ENCODE data around the gene NCAPH2.

The NCAPH2 gene

DNA sequence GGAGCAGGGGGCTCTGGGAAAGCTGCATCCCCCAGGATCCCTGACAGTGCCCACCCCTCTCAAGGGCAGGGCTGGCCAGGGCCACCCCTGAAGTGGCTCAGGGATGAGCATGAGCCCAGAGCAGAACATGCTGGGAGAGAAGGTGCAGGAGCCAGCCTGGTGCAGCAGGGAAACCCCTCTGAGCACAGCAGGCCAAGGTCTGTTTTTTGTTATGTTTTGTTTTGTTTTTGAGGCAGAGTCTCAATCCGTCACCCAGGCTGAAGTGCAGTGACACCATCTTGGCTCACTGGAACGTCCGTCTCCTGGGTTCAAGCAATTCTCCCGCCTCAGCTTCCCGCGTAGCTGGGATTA, 32.4 kb upstream of the NCAPH2 start:
- Histone ChIP-seq H3K4me1 (ENCODE audit: low read length) (peaks cover 17% of the 10 kb centered on the region), H3K27me3 (ENCODE audit: low read depth, low read length) (no peaks in the 10 kb centered on the region), H2AFZ (ENCODE audit: low read depth, low read length) (peak overlapping the region; percentile 83), H3K9ac (ENCODE audit: low read length) (peak overlapping the region; percentile 80), H3K27ac (ENCODE audit: low read length) (no peak overlapping the region), H3K9me3 (ENCODE audit: insufficient read depth, low read length) (no peaks in the 10 kb centered on the region), H3K4me3 (ENCODE audit: low read length) (peak overlapping the region; percentile 97), H3K36me3 (replicated peaks; ENCODE audit: low read depth, low read length) (no peaks in the 10 kb centered on the region), H3K79me2 (ENCODE audit: low read length) (peaks cover 38% of the 10 kb centered on the region), H4K20me1 (ENCODE audit: insufficient read depth, low read length) (peaks cover 18% of the 10 kb centered on the region), H3K4me2 (ENCODE audit: low read length) (peak overlapping the region; percentile 94)
- TF ChIP-seq, protein P1, sequence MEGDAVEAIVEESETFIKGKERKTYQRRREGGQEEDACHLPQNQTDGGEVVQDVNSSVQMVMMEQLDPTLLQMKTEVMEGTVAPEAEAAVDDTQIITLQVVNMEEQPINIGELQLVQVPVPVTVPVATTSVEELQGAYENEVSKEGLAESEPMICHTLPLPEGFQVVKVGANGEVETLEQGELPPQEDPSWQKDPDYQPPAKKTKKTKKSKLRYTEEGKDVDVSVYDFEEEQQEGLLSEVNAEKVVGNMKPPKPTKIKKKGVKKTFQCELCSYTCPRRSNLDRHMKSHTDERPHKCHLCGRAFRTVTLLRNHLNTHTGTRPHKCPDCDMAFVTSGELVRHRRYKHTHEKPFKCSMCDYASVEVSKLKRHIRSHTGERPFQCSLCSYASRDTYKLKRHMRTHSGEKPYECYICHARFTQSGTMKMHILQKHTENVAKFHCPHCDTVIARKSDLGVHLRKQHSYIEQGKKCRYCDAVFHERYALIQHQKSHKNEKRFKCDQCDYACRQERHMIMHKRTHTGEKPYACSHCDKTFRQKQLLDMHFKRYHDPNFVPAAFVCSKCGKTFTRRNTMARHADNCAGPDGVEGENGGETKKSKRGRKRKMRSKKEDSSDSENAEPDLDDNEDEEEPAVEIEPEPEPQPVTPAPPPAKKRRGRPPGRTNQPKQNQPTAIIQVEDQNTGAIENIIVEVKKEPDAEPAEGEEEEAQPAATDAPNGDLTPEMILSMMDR (IDR thresholded peaks at IDR 0.05; ENCODE audit: low read depth, low read length), result no peak
- no peak for TF ChIP-seq EZH2phosphoT487 (IDR thresholded peaks at IDR 0.05; ENCODE audit: low read depth)

DNA sequence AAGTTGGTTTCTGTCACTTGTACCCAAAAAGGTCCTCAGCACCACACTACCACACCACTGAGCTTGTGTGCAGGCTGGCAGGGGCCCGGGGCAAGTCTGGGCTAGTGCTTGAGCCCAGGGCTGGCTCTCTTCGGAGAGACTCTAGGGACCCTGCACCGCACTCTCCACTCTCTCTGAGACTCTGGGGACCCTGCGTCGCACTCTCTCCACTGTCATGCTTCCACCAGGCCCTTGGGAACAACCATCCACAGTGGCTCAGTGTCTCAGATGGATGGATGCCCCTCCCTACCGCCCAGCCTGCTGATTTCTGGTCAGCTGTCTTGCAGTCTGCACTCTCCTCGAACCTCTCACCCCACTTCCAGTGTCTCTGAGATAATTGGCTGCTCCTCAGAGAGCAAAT, 31.2 kb upstream of the NCAPH2 start:
- Histone ChIP-seq H3K9me3 (ENCODE audit: insufficient read depth, low read length) (no peaks in the 10 kb centered on the region), H3K36me3 (replicated peaks; ENCODE audit: low read depth, low read length) (no peaks in the 10 kb centered on the region), H3K27me3 (ENCODE audit: low read depth, low read length) (no peaks in the 10 kb centered on the region), H2AFZ (ENCODE audit: low read depth, low read length) (no peak overlapping the region), H3K4me2 (ENCODE audit: low read length) (no peak overlapping the region), H3K4me3 (ENCODE audit: low read length) (no peak overlapping the region), H3K4me1 (ENCODE audit: low read length) (peaks cover 11% of the 10 kb centered on the region; the same call in 1 of the 2 replicates), H3K27ac (ENCODE audit: low read length) (no peak overlapping the region), H3K9ac (ENCODE audit: low read length) (no peak overlapping the region), H3K79me2 (ENCODE audit: low read length) (peaks cover 26% of the 10 kb centered on the region), H4K20me1 (ENCODE audit: insufficient read depth, low read length) (peaks cover 15% of the 10 kb centered on the region)
- TF ChIP-seq EZH2phosphoT487 (IDR thresholded peaks at IDR 0.05; ENCODE audit: low read depth), result no peak
- TF ChIP-seq, protein P1 (IDR thresholded peaks at IDR 0.05; ENCODE audit: low read depth, low read length), result no peak

DNA sequence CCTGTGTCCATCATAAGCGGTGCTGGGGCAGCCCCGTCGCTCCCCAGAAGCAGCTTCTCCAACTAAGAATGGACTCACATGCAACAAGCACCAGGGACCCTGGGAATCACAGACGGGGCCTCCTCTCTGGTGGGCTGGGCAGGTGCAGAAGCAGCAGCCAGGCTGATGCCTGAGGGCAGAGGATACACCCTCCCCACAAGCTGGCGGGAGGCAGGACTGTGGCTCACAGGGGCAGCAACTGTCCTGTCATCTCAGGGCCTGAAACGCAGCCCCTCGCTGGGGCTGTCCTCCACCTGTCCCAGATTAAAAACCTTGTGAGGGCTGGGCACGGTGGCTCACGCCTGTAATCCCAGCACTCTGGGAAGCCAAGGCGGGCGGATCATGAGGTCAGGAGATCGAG, 30.1 kb upstream of the NCAPH2 start:
- Histone ChIP-seq H3K4me2 (ENCODE audit: low read length) (no peak overlapping the region), H3K4me1 (ENCODE audit: low read length) (peaks cover 11% of the 10 kb centered on the region; the same call in 1 of the 2 replicates), H3K27ac (ENCODE audit: low read length) (no peak overlapping the region), H3K36me3 (replicated peaks; ENCODE audit: low read depth, low read length) (no peaks in the 10 kb centered on the region), H3K9ac (ENCODE audit: low read length) (no peak overlapping the region), H3K79me2 (ENCODE audit: low read length) (peaks cover 15% of the 10 kb centered on the region), H2AFZ (ENCODE audit: low read depth, low read length) (no peak overlapping the region), H3K9me3 (ENCODE audit: insufficient read depth, low read length) (no peaks in the 10 kb centered on the region), H4K20me1 (ENCODE audit: insufficient read depth, low read length) (peaks cover 11% of the 10 kb centered on the region), H3K4me3 (ENCODE audit: low read length) (no peak overlapping the region), H3K27me3 (ENCODE audit: low read depth, low read length) (no peaks in the 10 kb centered on the region)
- TF ChIP-seq, protein P1 (IDR thresholded peaks at IDR 0.05; ENCODE audit: low read depth, low read length), result no peak
- no peak for TF ChIP-seq EZH2phosphoT487 (IDR thresholded peaks at IDR 0.05; ENCODE audit: low read depth)

DNA sequence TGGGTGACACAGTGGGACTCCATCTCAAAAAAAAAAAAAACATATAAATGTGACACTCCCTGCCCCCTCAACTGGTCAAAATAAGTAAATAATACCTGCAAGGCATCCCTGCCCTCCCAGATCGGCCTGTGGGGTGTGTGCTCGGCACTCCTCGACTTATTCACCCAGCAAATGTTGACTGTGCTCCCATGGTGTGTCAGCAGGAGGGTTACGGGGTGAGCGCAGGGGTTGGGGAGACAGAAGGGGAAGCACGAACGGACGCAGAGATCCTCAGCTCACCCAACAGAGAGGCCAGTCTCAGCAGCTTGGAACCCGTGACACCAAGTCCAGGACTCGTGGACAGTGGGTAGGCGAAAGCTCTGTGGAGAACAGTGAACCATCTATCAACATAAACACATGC, 28.3 kb upstream of the NCAPH2 start:
- no peak for TF ChIP-seq EZH2phosphoT487 (IDR thresholded peaks at IDR 0.05; ENCODE audit: low read depth)
- TF ChIP-seq, protein P1 (IDR thresholded peaks at IDR 0.05; ENCODE audit: low read depth, low read length), result no peak
- H3K79me2 ChIP-seq (ENCODE audit: low read length), result no peaks in the 10 kb centered on the region
- H4K20me1 ChIP-seq (ENCODE audit: insufficient read depth, low read length), result no peaks in the 10 kb centered on the region
- no peak overlapping the region for H3K27ac ChIP-seq (ENCODE audit: low read length)
- peaks cover 3% of the 10 kb centered on the region; the same call in 1 of the 2 replicates for H3K4me1 ChIP-seq (ENCODE audit: low read length)
- H2AFZ ChIP-seq (ENCODE audit: low read depth, low read length), result no peak overlapping the region
- no peaks in the 10 kb centered on the region for H3K9me3 ChIP-seq (ENCODE audit: insufficient read depth, low read length)
- no peak overlapping the region for H3K9ac ChIP-seq (ENCODE audit: low read length)
- no peaks in the 10 kb centered on the region for H3K36me3 ChIP-seq (replicated peaks; ENCODE audit: low read depth, low read length)
- H3K4me3 ChIP-seq (ENCODE audit: low read length), result no peak overlapping the region
- no peaks in the 10 kb centered on the region for H3K27me3 ChIP-seq (ENCODE audit: low read depth, low read length)
- H3K4me2 ChIP-seq (ENCODE audit: low read length), result no peak overlapping the region
